ENCODE data around the gene RPS6KB1. TPM values are rescaled to one million over a fixed set of nuclear protein-coding genes. Genes with fewer than 3 reads are reported as not detected.
"Not testable (repeated sequence)": the region's sequence is repeated elsewhere in the genome, so short reads cannot be mapped to it uniquely, and the experiment has no call there.

Gene RPS6KB1
- total and polyA plus RNA-seq, 11 donors: 7.8 to 29.4 (median 22.7) TPM

DNA sequence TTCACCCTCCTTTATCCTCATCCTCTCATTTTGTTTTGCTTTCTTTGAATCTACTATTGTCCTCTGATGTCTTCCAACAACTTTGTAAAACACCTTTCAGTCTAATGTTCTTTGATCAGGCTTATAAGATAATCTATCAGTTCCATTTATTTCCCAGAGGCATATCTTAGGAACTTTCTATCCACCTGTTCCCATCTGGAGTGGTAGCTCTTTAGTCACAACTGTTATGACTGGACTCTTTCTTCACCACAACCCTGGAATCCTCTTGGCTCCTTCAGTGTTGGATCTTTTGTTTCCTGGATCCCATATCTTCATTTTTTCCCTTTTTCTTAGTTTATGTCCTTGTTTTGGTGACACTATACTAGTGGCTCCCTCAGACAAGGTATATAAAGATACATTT, 23.5 kb downstream of the RPS6KB1 start:
- ATAC-seq (no peak), DNase-seq (no peak)
- H3K9me3 ChIP-seq: no peaks in the 10 kb centered on the region
- intact Hi-C loops (cut with DNase I): loop anchor here in 4 of 10 donors (5.0 to 10.0 kb wide), 3 partner anchors 48 to 121 kb away; partner anchors contain the start of gene RNFT1 (in 1 of the 4)
- no peaks in the 10 kb centered on the region for H3K27me3 ChIP-seq
- TF ChIP-seq POLR2A (IDR thresholded peaks at IDR 0.05): no peak
- TF ChIP-seq, protein P1, sequence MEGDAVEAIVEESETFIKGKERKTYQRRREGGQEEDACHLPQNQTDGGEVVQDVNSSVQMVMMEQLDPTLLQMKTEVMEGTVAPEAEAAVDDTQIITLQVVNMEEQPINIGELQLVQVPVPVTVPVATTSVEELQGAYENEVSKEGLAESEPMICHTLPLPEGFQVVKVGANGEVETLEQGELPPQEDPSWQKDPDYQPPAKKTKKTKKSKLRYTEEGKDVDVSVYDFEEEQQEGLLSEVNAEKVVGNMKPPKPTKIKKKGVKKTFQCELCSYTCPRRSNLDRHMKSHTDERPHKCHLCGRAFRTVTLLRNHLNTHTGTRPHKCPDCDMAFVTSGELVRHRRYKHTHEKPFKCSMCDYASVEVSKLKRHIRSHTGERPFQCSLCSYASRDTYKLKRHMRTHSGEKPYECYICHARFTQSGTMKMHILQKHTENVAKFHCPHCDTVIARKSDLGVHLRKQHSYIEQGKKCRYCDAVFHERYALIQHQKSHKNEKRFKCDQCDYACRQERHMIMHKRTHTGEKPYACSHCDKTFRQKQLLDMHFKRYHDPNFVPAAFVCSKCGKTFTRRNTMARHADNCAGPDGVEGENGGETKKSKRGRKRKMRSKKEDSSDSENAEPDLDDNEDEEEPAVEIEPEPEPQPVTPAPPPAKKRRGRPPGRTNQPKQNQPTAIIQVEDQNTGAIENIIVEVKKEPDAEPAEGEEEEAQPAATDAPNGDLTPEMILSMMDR (IDR thresholded peaks at IDR 0.05): no peak
- H3K27ac ChIP-seq: no peak overlapping the region
- H3K4me1 ChIP-seq: no peaks in the 10 kb centered on the region
- no peak overlapping the region for H3K4me3 ChIP-seq
- H3K36me3 ChIP-seq: peaks cover 2 to 99% (median 85%) of the 10 kb centered on the region in 9 donors

DNA sequence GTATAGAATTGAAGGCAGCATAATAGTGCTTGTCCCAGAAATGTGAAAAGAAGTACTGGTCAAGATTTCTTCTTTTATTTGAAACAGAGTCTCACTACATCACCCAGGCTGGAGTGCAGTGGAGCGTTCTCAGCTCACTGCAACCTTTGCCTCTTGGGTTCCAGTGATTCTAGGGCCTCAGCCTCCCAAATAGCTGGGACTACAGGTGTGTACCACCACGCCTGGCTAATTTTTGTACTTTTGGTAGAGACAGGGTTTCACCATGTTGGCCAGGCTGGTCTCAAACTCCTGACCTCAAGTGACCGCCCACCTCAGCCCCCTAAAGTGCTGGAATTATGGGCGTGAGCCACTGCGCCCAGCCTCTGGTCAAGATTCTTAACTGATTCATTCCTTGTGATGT, 27.7 kb downstream of the RPS6KB1 start:
- not testable (repeated sequence) for H3K27me3 ChIP-seq, DNase-seq, H3K4me3 ChIP-seq, H3K27ac ChIP-seq, ATAC-seq, H3K9me3 ChIP-seq, H3K4me1 ChIP-seq
- intact Hi-C loops (cut with DNase I): loop anchor here in 1 of 10 donors (5.0 kb wide), 1 partner anchor 117 kb away; no protein-coding TSS in a partner anchor
- peaks cover 0 to 99% (median 81%) of the 10 kb centered on the region in 9 donors for H3K36me3 ChIP-seq
- 94 to 100% (median 97%) methylated on average over 5 of the region's 5 CpGs for WGBS, 4 donors

DNA sequence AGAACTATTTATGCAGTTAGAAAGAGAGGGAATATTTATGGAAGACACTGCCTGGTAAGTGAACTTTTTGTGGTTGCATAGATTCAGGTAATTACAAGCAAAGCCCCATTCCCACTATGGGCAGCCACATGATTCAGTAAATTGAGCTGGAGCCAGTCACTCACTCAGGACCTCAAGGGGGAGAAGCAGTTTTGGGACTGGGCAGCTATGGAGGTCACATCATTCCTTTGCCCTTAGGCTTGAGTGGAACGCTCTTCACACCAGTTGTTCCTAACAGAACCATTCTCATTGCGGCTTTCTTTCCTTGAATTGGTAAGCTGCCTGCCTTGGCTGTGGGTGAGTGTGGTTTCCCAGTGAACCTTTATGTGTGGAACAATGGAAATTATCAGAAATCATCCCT, 37.2 kb downstream of the RPS6KB1 start:
- H3K9me3 ChIP-seq; H3K4me3 ChIP-seq; H3K27ac ChIP-seq; H3K4me1 ChIP-seq; DNase-seq; ATAC-seq; H3K27me3 ChIP-seq; intact Hi-C loops (cut with DNase I): not testable (repeated sequence)
- 94 to 99% (median 97%) methylated on average over 2 of the region's 2 CpGs for WGBS, 4 donors
- peaks cover 0 to 100% (median 99%) of the 10 kb centered on the region in 9 donors for H3K36me3 ChIP-seq

DNA sequence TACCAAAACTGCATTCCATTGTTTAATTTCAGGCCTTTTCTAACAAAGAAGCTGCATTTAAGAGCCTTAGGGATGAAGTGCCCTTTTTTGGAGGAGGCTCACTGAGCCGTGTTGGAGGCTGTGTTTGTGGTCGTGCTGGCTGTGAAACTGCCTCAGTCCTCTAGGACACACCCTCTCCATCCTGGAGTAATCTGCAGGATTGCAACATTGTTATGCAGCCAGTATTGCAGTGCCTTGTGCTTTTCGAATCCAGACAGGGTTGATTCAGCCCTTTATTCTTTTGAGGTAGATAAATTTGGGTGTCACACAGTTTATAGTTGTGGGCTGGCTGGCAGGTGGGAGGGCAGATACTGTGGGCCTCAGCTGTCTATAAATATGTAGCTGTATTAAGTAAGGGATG, 37.8 kb downstream of the RPS6KB1 start:
- DNase-seq; H3K27me3 ChIP-seq; intact Hi-C loops (cut with DNase I); H3K4me3 ChIP-seq; H3K9me3 ChIP-seq; H3K27ac ChIP-seq; H3K4me1 ChIP-seq: not testable (repeated sequence)
- peaks cover 0 to 100% (median 99%) of the 10 kb centered on the region in 9 donors for H3K36me3 ChIP-seq
- peak in 1 of 4 donors; percentile 81 for ATAC-seq
- 58 to 74% (median 64%) methylated on average over 2 to 3 of the region's 3 CpGs for WGBS, 4 donors

DNA sequence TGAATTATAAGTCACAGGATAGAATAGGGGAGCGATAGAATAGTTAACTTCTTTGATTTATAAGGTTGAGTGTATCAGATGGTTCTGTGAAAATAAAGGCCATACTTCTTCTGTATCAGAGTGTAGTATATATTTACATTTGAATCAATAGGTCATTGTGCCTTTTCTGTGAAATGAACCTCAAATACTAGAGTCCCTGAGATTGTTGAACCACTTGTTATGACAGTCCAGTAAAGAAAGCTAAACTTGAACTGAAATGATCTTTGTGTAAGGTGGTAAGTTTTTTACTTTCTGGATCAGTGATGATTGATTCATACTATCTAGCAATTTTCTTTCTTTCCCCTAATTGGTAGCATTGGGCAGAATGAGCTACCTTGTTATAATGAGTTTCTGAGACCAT, 40.4 kb downstream of the RPS6KB1 start:
- H3K4me3 ChIP-seq; H3K27me3 ChIP-seq; intact Hi-C loops (cut with DNase I); DNase-seq; ATAC-seq; H3K9me3 ChIP-seq; H3K27ac ChIP-seq; H3K4me1 ChIP-seq: not testable (repeated sequence)
- 95 to 100% (median 98%) methylated on average over 1 of the region's 1 CpG for WGBS, 4 donors
- H3K36me3 ChIP-seq: peaks cover 0 to 100% (median 99%) of the 10 kb centered on the region in 9 donors

DNA sequence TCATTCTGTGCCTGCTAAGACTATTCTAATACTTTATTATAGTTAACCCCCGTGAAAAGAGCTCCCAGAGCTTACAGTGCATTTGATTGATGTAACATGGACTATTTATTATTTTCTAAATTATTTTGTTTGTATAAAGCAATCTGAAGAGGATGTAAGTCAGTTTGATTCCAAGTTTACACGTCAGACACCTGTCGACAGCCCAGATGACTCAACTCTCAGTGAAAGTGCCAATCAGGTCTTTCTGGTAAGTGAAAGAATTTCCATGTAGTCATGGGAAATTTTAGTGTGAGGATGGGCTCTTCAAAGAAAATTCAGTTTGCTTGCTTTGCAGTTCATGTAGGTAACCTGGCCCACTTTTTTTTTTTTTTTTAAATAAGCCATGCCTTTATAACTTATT, 47.8 kb downstream of the RPS6KB1 start:
- H3K27ac ChIP-seq; H3K9me3 ChIP-seq; intact Hi-C loops (cut with DNase I); ATAC-seq; H3K4me1 ChIP-seq; DNase-seq; H3K27me3 ChIP-seq; H3K4me3 ChIP-seq: not testable (repeated sequence)
- H3K36me3 ChIP-seq: peaks cover 0 to 98% (median 88%) of the 10 kb centered on the region in 9 donors
- WGBS, 4 donors: 74 to 84% (median 77%) methylated on average over 3 of the region's 3 CpGs

DNA sequence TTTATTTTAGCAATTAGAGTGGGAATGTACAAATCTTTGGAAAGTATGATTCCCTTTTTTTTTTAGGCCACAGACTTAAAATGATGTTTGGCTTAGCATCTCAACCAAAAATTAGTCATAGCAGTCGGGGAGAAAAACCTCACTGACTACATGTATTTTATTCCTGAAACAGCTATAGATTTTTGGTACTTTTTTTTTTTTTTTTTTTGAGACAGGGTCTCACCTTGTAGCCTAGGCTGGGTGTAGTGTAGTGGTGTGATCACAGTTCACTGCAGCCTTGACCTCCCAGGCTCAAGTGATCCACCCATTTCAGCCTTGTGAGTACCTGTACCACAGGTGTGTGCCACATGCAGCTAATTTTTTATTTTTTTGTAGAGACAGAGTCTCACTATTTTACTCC, 48.2 kb downstream of the RPS6KB1 start:
- H3K9me3 ChIP-seq: no peaks in the 10 kb centered on the region
- no peaks in the 10 kb centered on the region for H3K27me3 ChIP-seq
- ATAC-seq (no peak), DNase-seq (no peak)
- WGBS, 4 donors: 95 to 98% (median 96%) methylated on average over 1 of the region's 1 CpG
- H3K27ac ChIP-seq: no peak overlapping the region
- no peak overlapping the region for H3K4me3 ChIP-seq
- H3K4me1 ChIP-seq: no peaks in the 10 kb centered on the region
- TF ChIP-seq, protein P1 (IDR thresholded peaks at IDR 0.05): no peak
- TF ChIP-seq POLR2A (IDR thresholded peaks at IDR 0.05): no peak
- intact Hi-C loops (cut with DNase I): no loop called here
- H3K36me3 ChIP-seq: peaks cover 0 to 98% (median 88%) of the 10 kb centered on the region in 9 donors

DNA sequence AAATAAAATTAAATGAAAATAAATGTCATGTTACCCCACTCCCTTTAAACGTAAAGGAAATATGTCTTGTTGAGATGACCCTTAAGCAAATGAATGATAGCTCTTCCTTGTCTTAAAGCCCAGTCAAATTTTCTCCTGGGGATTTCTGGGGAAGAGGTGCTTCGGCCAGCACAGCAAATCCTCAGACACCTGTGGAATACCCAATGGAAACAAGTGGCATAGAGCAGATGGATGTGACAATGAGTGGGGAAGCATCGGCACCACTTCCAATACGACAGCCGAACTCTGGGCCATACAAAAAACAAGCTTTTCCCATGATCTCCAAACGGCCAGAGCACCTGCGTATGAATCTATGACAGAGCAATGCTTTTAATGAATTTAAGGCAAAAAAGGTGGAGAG, 53.5 kb downstream of the RPS6KB1 start:
- H3K27ac ChIP-seq; H3K4me1 ChIP-seq; DNase-seq; H3K9me3 ChIP-seq; ATAC-seq; H3K27me3 ChIP-seq; H3K4me3 ChIP-seq; intact Hi-C loops (cut with DNase I): not testable (repeated sequence)
- H3K36me3 ChIP-seq: peaks cover 0 to 100% (median 93%) of the 10 kb centered on the region in 9 donors
- 90 to 91% (median 91%) methylated on average over 7 of the region's 7 CpGs for WGBS, 4 donors

DNA sequence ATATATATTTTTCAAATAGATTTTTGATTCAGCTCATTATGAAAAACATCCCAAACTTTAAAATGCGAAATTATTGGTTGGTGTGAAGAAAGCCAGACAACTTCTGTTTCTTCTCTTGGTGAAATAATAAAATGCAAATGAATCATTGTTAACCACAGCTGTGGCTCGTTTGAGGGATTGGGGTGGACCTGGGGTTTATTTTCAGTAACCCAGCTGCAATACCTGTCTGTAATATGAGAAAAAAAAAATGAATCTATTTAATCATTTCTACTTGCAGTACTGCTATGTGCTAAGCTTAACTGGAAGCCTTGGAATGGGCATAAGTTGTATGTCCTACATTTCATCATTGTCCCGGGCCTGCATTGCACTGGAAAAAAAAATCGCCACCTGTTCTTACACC, 54.4 kb downstream of the RPS6KB1 start:
- H3K27ac ChIP-seq; H3K9me3 ChIP-seq; H3K4me3 ChIP-seq; H3K27me3 ChIP-seq; H3K4me1 ChIP-seq; ATAC-seq; intact Hi-C loops (cut with DNase I); DNase-seq: not testable (repeated sequence)
- peaks cover 0 to 100% (median 92%) of the 10 kb centered on the region in 9 donors for H3K36me3 ChIP-seq
- WGBS, 4 donors: 79 to 87% (median 85%) methylated on average over 4 of the region's 4 CpGs
